Caco-2 (cell line): ENCODE measurements around the gene RNU5B-1. TPM values are rescaled to one million over a fixed set of nuclear protein-coding genes. Genes with fewer than 3 reads are reported as not detected.

Experiments used
- BruUV-seq: library from RNA; stranded (reverse); fragments of 400-500 nt; replicated peaks from 2 replicates; lab custom pipeline; 2021; lab: Mats Ljungman, UMichigan
- CTCF ChIA-PET: fragments of 300-600 bp; sonication (Branson Sonifier 250); formaldehyde crosslinking; loops from one replicate; lab custom pipeline; 2022; ENCODE audit warnings: antibody characterized with exemption; lab: Charles Lee
- POLR2A ChIA-PET: fragments of 300-600 bp; sonication (Branson Sonifier 250); formaldehyde crosslinking; loops from one replicate; lab custom pipeline; 2022; ENCODE audit warnings: antibody characterized with exemption; lab: Charles Lee
- DNase-seq, 2 experiments: peaks; one replicate each; pipeline versions ENCODE4 v3.0.0 to v3.0.0-alpha.2; 2020 to 2022
- H3K27me3 ChIP-seq: replicated peaks from 2 replicates; pipeline ENCODE4 v1.6.0; 2011; ENCODE audit warnings: low read length; ENCODE audit not compliant: control insufficient read depth, insufficient read depth
- H3K36me3 ChIP-seq: 2 replicates; pipeline ENCODE4 v1.5.1; 2011; ENCODE audit warnings: low read length; ENCODE audit not compliant: control insufficient read depth, insufficient read depth
- H3K4me1 ChIP-seq: fragments of 250-450 bp; sonication (Bioruptor Pico); 2 replicates; pipeline ENCODE4 v1.5.1; 2020; ENCODE audit warnings: mild to moderate bottlenecking
- H3K4me3 ChIP-seq: 2 replicates; pipeline ENCODE4 v1.5.1; 2011; ENCODE audit warnings: low read depth, mild to moderate bottlenecking, control low read depth, low read length
- H3K9me3 ChIP-seq: fragments of 250-450 bp; sonication (Bioruptor Pico); 2 replicates; pipeline ENCODE4 v1.5.1; 2020; ENCODE audit warnings: mild to moderate bottlenecking, moderate library complexity
- H3K27ac Mint-ChIP-seq: one replicate; pipeline ENCODE4 v1.8.0; 2022; ENCODE audit warnings: mixed read lengths; ENCODE audit not compliant: unreplicated experiment
- H3K27me3 Mint-ChIP-seq: one replicate; pipeline ENCODE4 v1.8.0; 2022; ENCODE audit warnings: mixed read lengths; ENCODE audit not compliant: insufficient read depth, unreplicated experiment
- H3K36me3 Mint-ChIP-seq: one replicate; pipeline ENCODE4 v1.8.0; 2022; ENCODE audit warnings: mild to moderate bottlenecking, mixed read lengths; ENCODE audit not compliant: insufficient read depth, unreplicated experiment
- H3K4me1 Mint-ChIP-seq: one replicate; pipeline ENCODE4 v1.8.0; 2022; ENCODE audit warnings: low read depth, mixed read lengths; ENCODE audit not compliant: unreplicated experiment
- H3K4me3 Mint-ChIP-seq: one replicate; pipeline ENCODE4 v1.8.0; 2022; ENCODE audit warnings: mild to moderate bottlenecking, moderate library complexity, mixed read lengths; ENCODE audit not compliant: unreplicated experiment
- H3K9me3 Mint-ChIP-seq: one replicate; pipeline ENCODE4 v1.8.0; 2022; ENCODE audit warnings: mixed read lengths; ENCODE audit not compliant: unreplicated experiment
- CTCF ChIP-seq, 2 experiments: fragments of 200-600 bp in 1 of 2; IDR thresholded peaks; 1 replicate in 1 of 2; 2 replicates in 1 of 2; pipeline versions ENCODE4 v1.5.1 to v1.8.0; 2011 to 2022; ENCODE audit warnings: antibody characterized with exemption in 1 of 2, control low read depth in 1 of 2, inconsistent platforms in 1 of 2, low read depth in 1 of 2, low read length in 1 of 2, mild to moderate bottlenecking in 1 of 2, moderate library complexity in 1 of 2; ENCODE audit not compliant: insufficient read depth in 1 of 2, severe bottlenecking in 1 of 2, unreplicated experiment in 1 of 2
- intact Hi-C: fragments of 100-400 bp; cut with micrococcal nuclease; formaldehyde crosslinking; loops from one replicate; pipeline ENCODE4 v1.10.0; 2022; ENCODE audit not compliant: unreplicated experiment
- total RNA-seq: library from RNA; stranded (reverse); gene quantifications from 2 replicates; pipeline ENCODE4 v1.2.3, GENCODE V29; 2022

RNU5B-1 gene
- total RNA-seq, 1 experiment from 2014 or later = not detected

DNA sequence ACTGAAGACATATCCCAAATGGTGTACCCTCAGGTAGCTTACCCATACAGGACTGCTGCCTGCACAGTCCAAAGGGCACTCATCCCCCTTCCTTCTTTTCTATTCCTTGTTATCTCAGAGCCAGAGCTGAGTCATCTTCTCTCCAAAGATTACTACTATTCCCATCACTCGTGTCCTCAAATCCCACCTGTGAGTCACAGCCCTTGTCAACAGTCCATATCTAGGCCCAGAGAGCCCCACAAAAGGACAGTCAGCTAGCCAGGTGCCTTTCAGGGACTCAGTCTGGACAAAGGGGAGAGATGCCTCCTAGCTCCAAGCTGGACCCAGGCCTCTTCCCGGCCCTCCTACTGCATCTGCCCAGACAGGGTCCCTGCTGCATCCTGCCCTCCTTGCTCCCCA, 28.8 kb upstream of the RNU5B-1 start:
- H3K9me3 Mint-ChIP-seq = no peaks in the 10 kb centered on the region
- intact Hi-C loops = no loop called here
- Histone ChIP-seq H3K27me3 (no peaks in the 10 kb centered on the region), H3K36me3 (no peaks in the 10 kb centered on the region), H3K4me3 (no peak overlapping the region), H3K9me3 (peaks cover 3% of the 10 kb centered on the region; the same call in 1 of the 2 replicates), H3K4me1 (peaks cover 48% of the 10 kb centered on the region)
- H3K27me3 Mint-ChIP-seq = no peaks in the 10 kb centered on the region
- ChIA-PET POLR2A (interaction anchor here (0.5 to 1.3 kb wide), 5 partner anchors 11 to 141 kb away, joined by 3 to 10 read pairs (median 5); partner anchors contain the start of genes CLPX, PARP16 and RNU5B-1), CTCF (interaction anchor here (0.9 to 1.6 kb wide), 3 partner anchors 11 to 91 kb away, joined by 4 to 7 read pairs (median 5); partner anchors contain the start of genes CLPX and PARP16)
- DNase-seq = peak; percentile 65 to 80
- no peaks in the 10 kb centered on the region for H3K36me3 Mint-ChIP-seq
- TF ChIP-seq CTCF (IDR thresholded peaks at IDR 0.05; ENCODE audit: insufficient read depth in 1 of 2, low read depth in 1 of 2, low read length in 1 of 2, severe bottlenecking in 1 of 2, unreplicated experiment in 1 of 2) = no peak
- H3K4me3 Mint-ChIP-seq = peak overlapping the region; percentile 3
- no TSS peak for BruUV-seq
- peak overlapping the region; percentile 88 for H3K27ac Mint-ChIP-seq
- H3K4me1 Mint-ChIP-seq = peaks cover 42% of the 10 kb centered on the region

DNA sequence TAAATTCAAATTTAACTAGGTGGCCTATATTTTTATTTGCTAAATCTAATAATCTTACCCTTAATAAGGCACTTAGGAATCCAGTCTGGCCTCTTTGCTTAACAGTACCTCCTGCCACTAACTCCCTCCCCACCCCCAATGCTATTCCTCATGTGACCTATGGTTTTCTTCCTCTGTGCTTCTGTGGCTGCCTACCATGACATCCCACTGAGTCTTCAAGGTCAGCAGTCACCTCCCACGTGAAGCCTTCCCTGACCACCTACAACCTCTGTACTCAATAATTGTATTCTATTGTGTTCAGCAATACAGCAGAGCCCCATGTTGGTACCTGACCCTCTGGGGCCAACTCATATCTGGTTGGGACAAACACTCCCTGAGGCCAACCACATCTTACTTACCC, 27.5 kb upstream of the RNU5B-1 start:
- Mint-ChIP-seq H3K4me3 (no peak overlapping the region), H3K9me3 (no peaks in the 10 kb centered on the region), H3K27ac (peak overlapping the region; percentile 48), H3K36me3 (peaks cover 5% of the 10 kb centered on the region), H3K27me3 (no peaks in the 10 kb centered on the region), H3K4me1 (peaks cover 42% of the 10 kb centered on the region)
- Histone ChIP-seq H3K4me1 (peaks cover 48% of the 10 kb centered on the region), H3K9me3 (peaks cover 3% of the 10 kb centered on the region; the same call in 1 of the 2 replicates), H3K36me3 (no peaks in the 10 kb centered on the region), H3K27me3 (no peaks in the 10 kb centered on the region), H3K4me3 (no peak overlapping the region)
- DNase-seq = no peak
- intact Hi-C loops = no loop called here
- no TSS peak for BruUV-seq
- POLR2A ChIA-PET = no interaction called here
- CTCF ChIA-PET = no interaction called here
- no peak for TF ChIP-seq CTCF (IDR thresholded peaks at IDR 0.05; ENCODE audit: insufficient read depth in 1 of 2, low read depth in 1 of 2, low read length in 1 of 2, severe bottlenecking in 1 of 2, unreplicated experiment in 1 of 2)

- BruUV-seq = no TSS peak
- intact Hi-C loops = loop anchor here (1.0 kb wide), 1 partner anchor 8 kb away; the partner anchor contains the start of gene PARP16
Measured at GRCh38 chr15:65278480-65278879, 26.0 kb upstream of the RNU5B-1 start.

More at GRCh38 chr15:65278480-65278879, 26.0 kb upstream of the RNU5B-1 start:
- Histone ChIP-seq H3K9me3 (peaks cover 3% of the 10 kb centered on the region; the same call in 1 of the 2 replicates), H3K36me3 (no peaks in the 10 kb centered on the region), H3K27me3 (no peaks in the 10 kb centered on the region), H3K4me3 (no peak overlapping the region), H3K4me1 (peaks cover 48% of the 10 kb centered on the region)
- TF ChIP-seq CTCF (IDR thresholded peaks at IDR 0.05; ENCODE audit: insufficient read depth in 1 of 2, low read depth in 1 of 2, low read length in 1 of 2, severe bottlenecking in 1 of 2, unreplicated experiment in 1 of 2) = no peak
- no peaks in the 10 kb centered on the region for H3K27me3 Mint-ChIP-seq
- no peak overlapping the region for H3K4me3 Mint-ChIP-seq
- peaks cover 46% of the 10 kb centered on the region for H3K4me1 Mint-ChIP-seq
- ChIA-PET POLR2A (interaction anchor here (0.6 to 1.3 kb wide), 3 partner anchors 26 to 93 kb away, joined by 3 to 6 read pairs (median 3); partner anchors contain the start of genes CLPX and RNU5B-1), CTCF (interaction anchor here (0.8 to 1.7 kb wide), 4 partner anchors 9 to 93 kb away, joined by 4 to 17 read pairs (median 6); partner anchors contain the start of genes CLPX and PARP16)
- H3K36me3 Mint-ChIP-seq = peaks cover 5% of the 10 kb centered on the region
- no peaks in the 10 kb centered on the region for H3K9me3 Mint-ChIP-seq
- peak overlapping the region; percentile 48 for H3K27ac Mint-ChIP-seq
- peak in 1 of 2 experiments; percentile 57 for DNase-seq
